Central memory CD8-positive, alpha-beta T cell (primary cell): ENCODE results near the gene RASGRF2.

Source experiments
- ATAC-seq: fragments of 150-1000 bp; cut with Tn5 transposase; replicated peaks from 2 replicates; pipeline ENCODE4 v1.10.0; 2022; ENCODE audit warnings: mild to moderate bottlenecking, moderate FRiP score, moderate number of reproducible peaks; ENCODE audit not compliant: poor library complexity, severe bottlenecking; ENCODE audit errors: extremely low read depth
- DNase-seq, 2 donors: peaks; one replicate each; pipeline ENCODE4 v3.0.0; 2021; ENCODE audit warnings: low spot score in 2 of 2
- H3K27ac Mint-ChIP-seq: one replicate; pipeline ENCODE4 v1.8.0; 2022; ENCODE audit warnings: low read depth, mild to moderate bottlenecking, moderate library complexity, mixed read lengths
- H3K27me3 Mint-ChIP-seq: one replicate; pipeline ENCODE4 v1.8.0; 2022; ENCODE audit warnings: mixed read lengths
- H3K36me3 Mint-ChIP-seq: one replicate; pipeline ENCODE4 v1.8.0; 2022; ENCODE audit warnings: mild to moderate bottlenecking, moderate library complexity, mixed read lengths; ENCODE audit not compliant: insufficient read depth
- H3K4me1 Mint-ChIP-seq: one replicate; pipeline ENCODE4 v1.8.0; 2022; ENCODE audit warnings: mixed read lengths
- H3K4me3 Mint-ChIP-seq: one replicate; pipeline ENCODE4 v1.8.0; 2022; ENCODE audit warnings: mild to moderate bottlenecking, moderate library complexity, mixed read lengths
- H3K9me3 Mint-ChIP-seq: one replicate; pipeline ENCODE4 v1.8.0; 2022; ENCODE audit warnings: mixed read lengths

Gene RASGRF2

GRCh38 chr5:81146031-81146430 is 185.9 kb downstream of the RASGRF2 start:
- Mint-ChIP-seq H3K9me3 (no peaks in the 10 kb centered on the region), H3K27ac (no peak overlapping the region), H3K4me1 (peaks cover 5% of the 10 kb centered on the region), H3K4me3 (no peak overlapping the region), H3K36me3 (no peaks in the 10 kb centered on the region), H3K27me3 (no peaks in the 10 kb centered on the region)
- no peak for ATAC-seq
- DNase-seq, result no peak

GRCh38 chr5:81147011-81147885 is 187.1 kb downstream of the RASGRF2 start:
- no peak for DNase-seq
- Mint-ChIP-seq H3K36me3 (no peaks in the 10 kb centered on the region), H3K27ac (no peak overlapping the region), H3K9me3 (no peaks in the 10 kb centered on the region), H3K4me3 (no peak overlapping the region), H3K27me3 (no peaks in the 10 kb centered on the region), H3K4me1 (peaks cover 5% of the 10 kb centered on the region)
- ATAC-seq, result no peak

- Mint-ChIP-seq H3K4me3 (no peak overlapping the region), H3K27me3 (no peaks in the 10 kb centered on the region), H3K36me3 (no peaks in the 10 kb centered on the region), H3K9me3 (peaks cover 2% of the 10 kb centered on the region), H3K27ac (no peak overlapping the region), H3K4me1 (peaks cover 5% of the 10 kb centered on the region)
- no peak for DNase-seq
- ATAC-seq, result no peak
These were observed 187.9 kb downstream of the RASGRF2 start for GRCh38 chr5:81147886-81148571.

GRCh38 chr5:81151546-81151945 is 191.4 kb downstream of the RASGRF2 start:
- peaks cover 17% of the 10 kb centered on the region for H3K9me3 Mint-ChIP-seq
- peaks cover under 1% of the 10 kb centered on the region for H3K36me3 Mint-ChIP-seq
- H3K4me1 Mint-ChIP-seq, result peaks cover 5% of the 10 kb centered on the region
- no peak for ATAC-seq
- H3K4me3 Mint-ChIP-seq, result no peak overlapping the region
- no peak overlapping the region for H3K27ac Mint-ChIP-seq
- DNase-seq, result no peak
- no peaks in the 10 kb centered on the region for H3K27me3 Mint-ChIP-seq

GRCh38 chr5:81154725-81155124 is 194.6 kb downstream of the RASGRF2 start:
- ATAC-seq, result no peak
- no peaks in the 10 kb centered on the region for H3K4me1 Mint-ChIP-seq
- DNase-seq, result no peak
- H3K36me3 Mint-ChIP-seq, result peaks cover 5% of the 10 kb centered on the region
- H3K4me3 Mint-ChIP-seq, result no peak overlapping the region
- peaks cover 17% of the 10 kb centered on the region for H3K9me3 Mint-ChIP-seq
- H3K27me3 Mint-ChIP-seq, result no peaks in the 10 kb centered on the region
- H3K27ac Mint-ChIP-seq, result no peak overlapping the region

DNA sequence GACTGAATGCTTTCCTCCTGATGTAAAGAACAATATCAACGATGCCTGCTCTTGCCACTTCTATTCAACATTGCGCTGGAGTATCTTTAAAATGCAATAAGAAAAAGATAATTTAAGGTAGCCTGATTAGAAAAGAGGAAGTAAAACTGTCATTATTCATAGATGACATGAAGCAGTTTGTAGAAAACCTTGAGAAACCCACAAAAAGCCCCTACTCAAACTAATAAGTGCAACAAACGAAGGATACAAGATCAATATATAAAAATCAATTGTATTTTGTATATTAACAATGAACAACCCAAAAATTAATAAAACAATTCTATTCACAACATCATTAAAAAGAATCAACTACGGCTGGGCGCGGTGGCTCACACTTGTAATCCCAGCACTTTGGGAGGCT is 196.6 kb downstream of the RASGRF2 start:
- Mint-ChIP-seq H3K27me3 (no peaks in the 10 kb centered on the region), H3K9me3 (peaks cover 17% of the 10 kb centered on the region), H3K4me1 (no peaks in the 10 kb centered on the region), H3K36me3 (peaks cover 5% of the 10 kb centered on the region), H3K4me3 (no peak overlapping the region), H3K27ac (no peak overlapping the region)
- ATAC-seq (no peak), DNase-seq (no peak)

GRCh38 chr5:81161012-81161601 is 200.9 kb downstream of the RASGRF2 start:
- ATAC-seq, result no peak
- H3K9me3 Mint-ChIP-seq, result no peaks in the 10 kb centered on the region
- peaks cover 5% of the 10 kb centered on the region for H3K36me3 Mint-ChIP-seq
- no peaks in the 10 kb centered on the region for H3K27me3 Mint-ChIP-seq
- DNase-seq, result no peak
- no peaks in the 10 kb centered on the region for H3K4me1 Mint-ChIP-seq
- H3K4me3 Mint-ChIP-seq, result no peak overlapping the region
- no peak overlapping the region for H3K27ac Mint-ChIP-seq

DNA sequence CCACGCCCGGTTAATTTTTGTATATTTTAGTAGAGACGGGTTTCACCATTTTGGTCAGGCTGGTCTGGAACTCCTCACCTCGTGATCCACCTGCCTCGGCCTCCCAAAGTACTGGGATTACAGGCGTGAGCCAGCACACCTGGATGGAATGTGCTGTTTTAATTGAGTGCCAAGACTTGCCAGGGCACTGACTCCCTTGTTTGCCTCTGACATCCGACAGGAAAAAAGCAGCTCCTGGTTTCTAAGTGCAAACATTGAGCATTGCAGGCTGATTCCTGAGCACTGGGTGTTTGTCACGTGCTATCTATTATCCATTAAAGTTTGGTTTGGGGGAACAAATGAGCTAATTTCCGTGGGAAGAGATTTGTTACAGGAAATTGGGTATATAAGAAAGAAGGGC is 202.3 kb downstream of the RASGRF2 start:
- peaks cover 2% of the 10 kb centered on the region for H3K36me3 Mint-ChIP-seq
- H3K27ac Mint-ChIP-seq, result no peak overlapping the region
- ATAC-seq, result no peak
- no peaks in the 10 kb centered on the region for H3K27me3 Mint-ChIP-seq
- H3K4me3 Mint-ChIP-seq, result no peak overlapping the region
- H3K4me1 Mint-ChIP-seq, result no peaks in the 10 kb centered on the region
- no peaks in the 10 kb centered on the region for H3K9me3 Mint-ChIP-seq
- no peak for DNase-seq

- no peak overlapping the region for H3K27ac Mint-ChIP-seq
- no peaks in the 10 kb centered on the region for H3K4me1 Mint-ChIP-seq
- DNase-seq (no peak), ATAC-seq (no peak)
- no peaks in the 10 kb centered on the region for H3K27me3 Mint-ChIP-seq
- peaks cover 6% of the 10 kb centered on the region for H3K36me3 Mint-ChIP-seq
- H3K9me3 Mint-ChIP-seq, result no peaks in the 10 kb centered on the region
- no peak overlapping the region for H3K4me3 Mint-ChIP-seq
These were observed 203.5 kb downstream of the RASGRF2 start for GRCh38 chr5:81163651-81164050.

- no peak overlapping the region for H3K27ac Mint-ChIP-seq
- ATAC-seq, result no peak
- H3K4me1 Mint-ChIP-seq, result no peaks in the 10 kb centered on the region
- H3K9me3 Mint-ChIP-seq, result no peaks in the 10 kb centered on the region
- no peak overlapping the region for H3K4me3 Mint-ChIP-seq
- H3K27me3 Mint-ChIP-seq, result no peaks in the 10 kb centered on the region
- no peak for DNase-seq
- peaks cover 5% of the 10 kb centered on the region for H3K36me3 Mint-ChIP-seq
These were observed 204.3 kb downstream of the RASGRF2 start for GRCh38 chr5:81164476-81164875.

GRCh38 chr5:81164936-81165335 is 204.8 kb downstream of the RASGRF2 start:
- DNase-seq (no peak), ATAC-seq (no peak)
- Mint-ChIP-seq H3K4me1 (peaks cover 1% of the 10 kb centered on the region), H3K36me3 (peaks cover 7% of the 10 kb centered on the region), H3K9me3 (no peaks in the 10 kb centered on the region), H3K27me3 (no peaks in the 10 kb centered on the region), H3K4me3 (no peak overlapping the region), H3K27ac (no peak overlapping the region)

DNA sequence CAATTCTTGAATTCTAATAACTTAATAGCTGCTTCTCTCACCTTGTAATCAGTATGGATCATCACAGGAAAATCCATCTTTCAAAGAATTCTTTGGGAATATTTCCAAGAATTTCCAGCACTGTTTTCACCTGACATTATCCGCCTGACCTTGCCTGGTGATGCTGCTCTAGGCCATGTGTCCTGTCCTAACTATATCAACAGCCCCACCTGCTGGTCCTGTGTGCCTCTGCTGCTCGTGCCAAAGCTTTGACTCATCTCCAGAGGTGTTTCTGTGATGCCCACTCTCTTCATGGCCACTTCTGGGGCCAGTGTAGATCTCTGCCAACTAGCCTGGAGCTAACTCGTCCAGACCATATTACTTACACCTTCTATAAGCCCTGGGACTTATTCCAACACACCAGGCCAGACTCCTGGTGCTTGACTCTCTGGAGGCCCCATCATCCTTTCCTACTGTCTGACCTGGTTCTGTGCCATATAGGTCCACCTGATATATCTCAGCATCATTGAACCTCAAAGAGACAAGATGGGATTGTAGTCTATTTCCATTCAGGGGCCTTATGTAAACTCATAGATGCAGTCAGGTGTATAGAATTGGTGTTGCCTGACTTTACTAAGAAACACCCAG is 205.4 kb downstream of the RASGRF2 start:
- Mint-ChIP-seq H3K4me3 (no peak overlapping the region), H3K27ac (peak overlapping the region; percentile 23), H3K27me3 (no peaks in the 10 kb centered on the region), H3K4me1 (peaks cover 8% of the 10 kb centered on the region), H3K9me3 (no peaks in the 10 kb centered on the region), H3K36me3 (peaks cover 7% of the 10 kb centered on the region)
- ATAC-seq, result peak; percentile 49
- peak in 1 of 2 donors; percentile 22 for DNase-seq
